Natural killer cell (primary cell): ENCODE data around the gene CARMIL1. TPM values are rescaled to one million over a fixed set of nuclear protein-coding genes. Genes with fewer than 3 reads are reported as not detected.

ENCODE experiments used
- ATAC-seq, 3 donors: fragments of 150-1000 bp in 2 of 3; fragments of 200-7000 bp in 1 of 3; cut with Tn5 transposase; 1 replicate in 1 of 3; 2 replicates in 2 of 3; pipeline ENCODE4 v1.10.0; 2021; ENCODE audit warnings: mild to moderate bottlenecking in 2 of 3, moderate library complexity in 2 of 3
- DNase-seq, 2 donors: peaks; one replicate each; pipeline versions ENCODE4 v3.0.0 to v3.0.0-alpha.2; 2013 to 2021; ENCODE audit warnings: mixed read lengths in 1 of 2
- H3K27ac ChIP-seq: one replicate; pipeline ENCODE4 v1.5.1; 2013; ENCODE audit warnings: mild to moderate bottlenecking, low read length
- H3K27me3 ChIP-seq: one replicate; pipeline ENCODE4 v1.6.1; 2013; ENCODE audit warnings: low read length; ENCODE audit not compliant: control insufficient read depth, insufficient read depth
- H3K36me3 ChIP-seq: one replicate; pipeline ENCODE4 v1.6.1; 2013; ENCODE audit warnings: low read length; ENCODE audit not compliant: control insufficient read depth, insufficient read depth
- H3K4me1 ChIP-seq: one replicate; pipeline ENCODE4 v1.6.1; 2013; ENCODE audit warnings: low read length; ENCODE audit not compliant: control insufficient read depth, insufficient read depth
- H3K4me3 ChIP-seq: one replicate; pipeline ENCODE4 v1.5.1; 2013; ENCODE audit warnings: low read length
- H3K9me3 ChIP-seq: one replicate; pipeline ENCODE4 v1.6.1; 2013; ENCODE audit warnings: low read length; ENCODE audit not compliant: control insufficient read depth, insufficient read depth
- H3K27ac Mint-ChIP-seq, 2 donors: one replicate each; pipeline ENCODE4 v1.8.0; 2022; ENCODE audit warnings: mild to moderate bottlenecking in 2 of 2, mixed read lengths in 2 of 2, moderate library complexity in 1 of 2
- H3K27me3 Mint-ChIP-seq, 2 donors: one replicate each; pipeline ENCODE4 v1.8.0; 2022; ENCODE audit warnings: low read depth in 2 of 2, mixed read lengths in 2 of 2
- H3K36me3 Mint-ChIP-seq: one replicate; pipeline ENCODE4 v1.8.0; 2022; ENCODE audit warnings: mixed read lengths
- H3K4me1 Mint-ChIP-seq, 2 donors: one replicate each; pipeline ENCODE4 v1.8.0; 2022; ENCODE audit warnings: mixed read lengths in 2 of 2
- H3K4me3 Mint-ChIP-seq: one replicate; pipeline ENCODE4 v1.8.0; 2022; ENCODE audit warnings: mild to moderate bottlenecking, moderate library complexity, mixed read lengths
- H3K9me3 Mint-ChIP-seq, 2 donors: one replicate each; pipeline ENCODE4 v1.8.0; 2022; ENCODE audit warnings: mixed read lengths in 2 of 2
- WGBS: methylation state at CpG from one replicate; pipeline ENCODE4 v1.1.7; 2013; ENCODE audit warnings: missing lambda C conversion rate; ENCODE audit not compliant: insufficient coverage; 5-methylcytosine and 5-hydroxymethylcytosine counted together
- intact Hi-C: fragments of 100-400 bp; cut with micrococcal nuclease; formaldehyde crosslinking; loops from one replicate; pipeline ENCODE4 v1.14.2; 2022
- total RNA-seq, 4 donors: library from RNA; stranded (reverse); fragments of 120-200 nt in 1 of 4; gene quantifications; one replicate each; pipeline versions ENCODE4 v1.2.3 to v1.2.4, GENCODE V29; 2013 to 2022
- TF ChIP-seq, protein P1 (sequence below): fragments of 200-600 bp; IDR thresholded peaks from one replicate; pipeline ENCODE4 v1.8.0; 2022; ENCODE audit warnings: antibody characterized with exemption

The CARMIL1 gene
- total RNA-seq, 3 donors from 2014 or later (not counting 1 experiment from before 2014, with no cell fraction given), result 0.25 to 1.1 (median 0.35) TPM

DNA sequence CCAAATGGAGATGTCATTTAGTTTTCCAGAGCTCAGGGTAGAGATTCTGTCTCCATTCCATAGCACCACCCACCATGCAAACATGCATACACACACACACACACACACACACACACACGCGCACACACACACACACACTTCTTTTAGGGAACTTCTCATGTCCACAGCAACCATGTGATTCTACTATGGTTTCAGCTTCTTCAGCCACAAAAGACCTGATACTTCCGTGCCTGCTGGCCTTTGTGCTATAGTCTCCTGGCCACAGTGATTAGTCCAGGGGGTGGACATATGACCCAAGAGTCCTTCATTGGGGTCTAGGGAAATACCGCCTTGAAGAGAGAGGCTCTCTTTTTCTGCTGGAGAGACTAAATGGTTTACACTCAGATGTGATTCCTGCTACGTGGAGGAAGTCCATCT, 53.5 kb downstream of the CARMIL1 start:
- no peaks in the 10 kb centered on the region for H3K9me3 ChIP-seq
- no peaks in the 10 kb centered on the region for H3K9me3 Mint-ChIP-seq
- H3K27ac Mint-ChIP-seq, result no peak overlapping the region
- no peak overlapping the region for H3K4me3 ChIP-seq
- no peaks in the 10 kb centered on the region for H3K27me3 ChIP-seq
- intact Hi-C loops, result no loop called here
- DNase-seq, result no peak
- no peak overlapping the region for H3K4me3 Mint-ChIP-seq
- no peak overlapping the region for H3K27ac ChIP-seq
- WGBS, result 38% methylated on average over 5 of the region's 5 CpGs
- peaks cover 6 to 7% of the 10 kb centered on the region in 2 donors for H3K27me3 Mint-ChIP-seq
- H3K36me3 Mint-ChIP-seq, result no peaks in the 10 kb centered on the region
- no peaks in the 10 kb centered on the region for H3K36me3 ChIP-seq
- TF ChIP-seq, protein P1, sequence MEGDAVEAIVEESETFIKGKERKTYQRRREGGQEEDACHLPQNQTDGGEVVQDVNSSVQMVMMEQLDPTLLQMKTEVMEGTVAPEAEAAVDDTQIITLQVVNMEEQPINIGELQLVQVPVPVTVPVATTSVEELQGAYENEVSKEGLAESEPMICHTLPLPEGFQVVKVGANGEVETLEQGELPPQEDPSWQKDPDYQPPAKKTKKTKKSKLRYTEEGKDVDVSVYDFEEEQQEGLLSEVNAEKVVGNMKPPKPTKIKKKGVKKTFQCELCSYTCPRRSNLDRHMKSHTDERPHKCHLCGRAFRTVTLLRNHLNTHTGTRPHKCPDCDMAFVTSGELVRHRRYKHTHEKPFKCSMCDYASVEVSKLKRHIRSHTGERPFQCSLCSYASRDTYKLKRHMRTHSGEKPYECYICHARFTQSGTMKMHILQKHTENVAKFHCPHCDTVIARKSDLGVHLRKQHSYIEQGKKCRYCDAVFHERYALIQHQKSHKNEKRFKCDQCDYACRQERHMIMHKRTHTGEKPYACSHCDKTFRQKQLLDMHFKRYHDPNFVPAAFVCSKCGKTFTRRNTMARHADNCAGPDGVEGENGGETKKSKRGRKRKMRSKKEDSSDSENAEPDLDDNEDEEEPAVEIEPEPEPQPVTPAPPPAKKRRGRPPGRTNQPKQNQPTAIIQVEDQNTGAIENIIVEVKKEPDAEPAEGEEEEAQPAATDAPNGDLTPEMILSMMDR, result no peak
- no peak for ATAC-seq
- no peaks in the 10 kb centered on the region for H3K4me1 Mint-ChIP-seq
- peaks cover 3% of the 10 kb centered on the region for H3K4me1 ChIP-seq

DNA sequence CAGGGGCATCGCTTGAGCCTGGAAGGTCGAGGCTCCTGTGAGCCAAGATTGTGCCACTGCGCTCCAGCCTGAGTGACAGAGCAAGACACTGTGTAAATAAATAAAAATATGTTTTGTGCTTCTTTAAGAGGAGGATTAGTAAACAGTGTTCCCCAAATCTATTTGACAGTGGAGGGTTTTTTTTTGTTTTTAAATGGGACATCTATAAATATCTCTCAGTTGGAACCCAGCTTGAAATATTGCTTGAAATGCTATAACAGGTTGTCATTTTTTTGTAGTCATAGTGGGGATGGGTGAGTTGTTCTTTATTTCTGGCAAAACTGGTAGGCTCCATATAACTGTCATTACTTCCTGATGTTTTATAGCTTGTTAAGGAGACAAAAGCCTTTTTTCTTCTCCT, 54.3 kb downstream of the CARMIL1 start:
- no peaks in the 10 kb centered on the region for H3K27me3 ChIP-seq
- Mint-ChIP-seq H3K27me3 (peaks cover 6 to 7% of the 10 kb centered on the region in 2 donors), H3K4me1 (no peaks in the 10 kb centered on the region), H3K4me3 (no peak overlapping the region), H3K9me3 (no peaks in the 10 kb centered on the region), H3K36me3 (no peaks in the 10 kb centered on the region), H3K27ac (no peak overlapping the region)
- ATAC-seq, result no peak
- no peak for DNase-seq
- H3K27ac ChIP-seq, result no peak overlapping the region
- H3K4me3 ChIP-seq, result no peak overlapping the region
- WGBS, result 99% methylated on average over 3 of the region's 3 CpGs
- H3K36me3 ChIP-seq, result no peaks in the 10 kb centered on the region
- H3K4me1 ChIP-seq, result peaks cover 3% of the 10 kb centered on the region
- H3K9me3 ChIP-seq, result no peaks in the 10 kb centered on the region
- TF ChIP-seq, protein P1, result no peak
- intact Hi-C loops, result no loop called here

DNA sequence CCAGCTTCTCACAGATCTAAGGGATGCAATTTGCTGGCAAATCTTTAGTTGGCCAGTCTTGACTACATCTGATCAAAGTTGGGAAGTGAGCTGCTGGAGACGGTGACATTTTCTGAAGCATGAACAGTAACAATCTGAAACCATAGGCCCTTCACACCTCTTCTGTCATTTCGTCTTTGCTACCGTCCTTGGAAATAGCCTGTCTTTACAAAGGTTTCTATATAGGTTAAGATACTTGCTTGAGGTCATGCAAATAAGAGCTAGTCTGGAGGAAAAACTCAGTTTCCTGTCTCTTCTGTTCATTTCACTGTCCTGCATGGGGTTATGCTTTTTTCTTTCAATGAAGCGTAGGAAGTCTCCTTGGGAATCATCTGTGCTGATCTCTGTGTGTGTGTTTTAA, 55.6 kb downstream of the CARMIL1 start:
- Mint-ChIP-seq H3K4me3 (no peak overlapping the region), H3K27ac (no peak overlapping the region), H3K4me1 (no peaks in the 10 kb centered on the region), H3K9me3 (no peaks in the 10 kb centered on the region), H3K27me3 (peaks cover 5 to 6% of the 10 kb centered on the region in 2 donors), H3K36me3 (no peaks in the 10 kb centered on the region)
- Histone ChIP-seq H3K4me1 (peaks cover 3% of the 10 kb centered on the region), H3K4me3 (no peak overlapping the region), H3K27ac (no peak overlapping the region), H3K36me3 (no peaks in the 10 kb centered on the region), H3K9me3 (no peaks in the 10 kb centered on the region), H3K27me3 (no peaks in the 10 kb centered on the region)
- 88% methylated on average over 3 of the region's 4 CpGs for WGBS
- DNase-seq, result no peak
- no peak for ATAC-seq
- intact Hi-C loops, result no loop called here
- TF ChIP-seq, protein P1, result no peak

DNA sequence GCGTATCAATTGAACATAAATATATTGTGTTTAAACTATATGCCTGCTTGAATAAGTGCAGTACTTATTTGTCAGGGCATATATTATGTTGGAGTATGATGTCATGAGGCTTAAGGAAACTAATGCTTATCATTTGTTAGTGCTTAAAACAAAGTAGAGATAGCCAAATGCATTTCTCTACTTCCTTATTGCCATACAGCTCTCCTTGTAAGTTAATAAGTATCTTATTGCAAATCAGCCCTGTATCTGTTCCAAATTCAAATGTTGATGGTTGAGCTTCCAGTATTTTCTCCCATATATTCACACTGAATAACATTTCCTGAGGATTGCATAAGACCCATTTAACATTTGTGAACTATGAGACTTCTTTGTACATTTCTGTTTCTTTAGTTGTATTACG, 57.8 kb downstream of the CARMIL1 start:
- Histone ChIP-seq H3K27me3 (no peaks in the 10 kb centered on the region), H3K36me3 (no peaks in the 10 kb centered on the region), H3K27ac (no peak overlapping the region), H3K4me1 (peaks cover 3% of the 10 kb centered on the region), H3K9me3 (no peaks in the 10 kb centered on the region), H3K4me3 (no peak overlapping the region)
- Mint-ChIP-seq H3K4me3 (no peak overlapping the region), H3K9me3 (no peaks in the 10 kb centered on the region), H3K27me3 (peaks cover 0 to 6% of the 10 kb centered on the region in 2 donors), H3K36me3 (no peaks in the 10 kb centered on the region), H3K4me1 (no peaks in the 10 kb centered on the region), H3K27ac (no peak overlapping the region)
- intact Hi-C loops, result no loop called here
- 100% methylated on average over 1 of the region's 2 CpGs for WGBS
- TF ChIP-seq, protein P1, result no peak
- ATAC-seq (no peak), DNase-seq (no peak)
